ENCODE data around the gene SLC30A3. TPM values are rescaled to one million over a fixed set of nuclear protein-coding genes. Genes with fewer than 3 reads are reported as not detected.

The SLC30A3 gene
- total and polyA plus RNA-seq, 2 of the 13 experiments (the other 11 are each of a cell fraction or from before 2014, with no cell fraction given): 0.38 to 0.79 TPM

DNA sequence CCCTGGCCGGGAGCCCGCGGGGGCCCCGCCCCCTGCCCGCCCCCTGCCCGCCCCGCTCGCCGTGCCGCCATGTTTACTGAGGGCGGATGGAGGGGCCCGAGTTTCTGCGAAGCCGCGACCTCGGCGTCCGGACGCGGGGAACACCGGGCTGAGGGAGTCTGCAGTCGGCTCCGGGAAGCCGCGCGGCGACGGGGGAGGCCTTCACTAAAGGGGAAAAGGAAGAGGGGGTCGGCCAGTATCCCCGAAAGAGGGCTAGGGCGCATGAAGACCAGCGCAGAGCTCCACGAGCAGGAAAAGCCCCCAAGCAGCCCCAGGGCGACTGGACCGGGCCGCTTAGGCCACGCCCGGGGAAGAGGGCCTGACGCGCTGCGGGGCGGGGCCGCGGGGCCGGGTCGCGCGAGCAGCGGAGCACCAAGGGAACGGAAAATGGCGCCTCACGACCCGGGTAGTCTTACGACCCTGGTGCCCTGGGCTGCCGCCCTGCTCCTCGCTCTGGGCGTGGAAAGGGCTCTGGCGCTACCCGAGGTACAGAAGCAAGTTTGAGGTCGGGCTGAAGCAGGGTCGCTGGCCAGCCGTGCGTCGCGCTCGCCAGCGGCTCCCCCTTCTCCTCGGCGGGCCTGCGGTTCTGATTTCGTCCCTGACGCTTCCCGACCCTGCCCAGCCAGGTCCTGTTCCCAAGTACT is 50.8 kb downstream of the SLC30A3 start, which contains the start of the genes ATRAID and SLC5A6 (continued):
- peak; percentile 36 for TF ChIP-seq HNRNPH1 (optimal IDR thresholded peaks at IDR 0.05; ENCODE audit: low read depth, low read length)
- TF ChIP-seq HES4 (CRISPR knock-in tag; IDR thresholded peaks at IDR 0.05; ENCODE audit: borderline replicate concordance): peak; percentile 96
- no peak for TF ChIP-seq SP140L (CRISPR knock-in tag; IDR thresholded peaks at IDR 0.05; ENCODE audit: borderline replicate concordance)
- peak; percentile 77 for TF ChIP-seq NKX3-1 (CRISPR knock-in tag; IDR thresholded peaks at IDR 0.05)
- peak; percentile 63; the same call in 1 of the 3 replicates for TF ChIP-seq MXI1 (IDR thresholded peaks at IDR 0.05; ENCODE audit: borderline replicate concordance, low read depth, low read length)
- TF ChIP-seq ZNF652 (CRISPR knock-in tag; IDR thresholded peaks at IDR 0.05; ENCODE audit: borderline replicate concordance, low read depth): peak; percentile 21; the same call in 1 of the 2 replicates
- no peak for TF ChIP-seq TMF1 (CRISPR knock-in tag; IDR thresholded peaks at IDR 0.05; ENCODE audit: low read depth)
- TF ChIP-seq, protein P1, sequence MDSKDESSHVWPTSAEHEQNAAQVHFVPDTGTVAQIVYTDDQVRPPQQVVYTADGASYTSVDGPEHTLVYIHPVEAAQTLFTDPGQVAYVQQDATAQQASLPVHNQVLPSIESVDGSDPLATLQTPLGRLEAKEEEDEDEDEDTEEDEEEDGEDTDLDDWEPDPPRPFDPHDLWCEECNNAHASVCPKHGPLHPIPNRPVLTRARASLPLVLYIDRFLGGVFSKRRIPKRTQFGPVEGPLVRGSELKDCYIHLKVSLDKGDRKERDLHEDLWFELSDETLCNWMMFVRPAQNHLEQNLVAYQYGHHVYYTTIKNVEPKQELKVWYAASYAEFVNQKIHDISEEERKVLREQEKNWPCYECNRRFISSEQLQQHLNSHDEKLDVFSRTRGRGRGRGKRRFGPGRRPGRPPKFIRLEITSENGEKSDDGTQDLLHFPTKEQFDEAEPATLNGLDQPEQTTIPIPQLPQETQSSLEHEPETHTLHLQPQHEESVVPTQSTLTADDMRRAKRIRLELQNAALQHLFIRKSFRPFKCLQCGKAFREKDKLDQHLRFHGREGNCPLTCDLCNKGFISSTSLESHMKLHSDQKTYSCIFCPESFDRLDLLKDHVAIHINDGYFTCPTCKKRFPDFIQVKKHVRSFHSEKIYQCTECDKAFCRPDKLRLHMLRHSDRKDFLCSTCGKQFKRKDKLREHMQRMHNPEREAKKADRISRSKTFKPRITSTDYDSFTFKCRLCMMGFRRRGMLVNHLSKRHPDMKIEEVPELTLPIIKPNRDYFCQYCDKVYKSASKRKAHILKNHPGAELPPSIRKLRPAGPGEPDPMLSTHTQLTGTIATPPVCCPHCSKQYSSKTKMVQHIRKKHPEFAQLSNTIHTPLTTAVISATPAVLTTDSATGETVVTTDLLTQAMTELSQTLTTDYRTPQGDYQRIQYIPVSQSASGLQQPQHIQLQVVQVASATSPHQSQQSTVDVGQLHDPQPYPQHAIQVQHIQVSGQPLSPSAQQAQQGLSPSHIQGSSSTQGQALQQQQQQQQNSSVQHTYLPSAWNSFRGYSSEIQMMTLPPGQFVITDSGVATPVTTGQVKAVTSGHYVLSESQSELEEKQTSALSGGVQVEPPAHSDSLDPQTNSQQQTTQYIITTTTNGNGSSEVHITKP (CRISPR knock-in tag; IDR thresholded peaks at IDR 0.05; ENCODE audit: low read depth): peak; percentile 25; the same call in 1 of the 2 replicates
- TF ChIP-seq KLF16 (CRISPR knock-in tag; IDR thresholded peaks at IDR 0.05): peak in 1 of 2 experiments; percentile 87; a peak in 2 of 4 replicates
- no peak for TF ChIP-seq TEAD3 (CRISPR knock-in tag; optimal IDR thresholded peaks at IDR 0.05; ENCODE audit: borderline replicate concordance)
- no peak for TF ChIP-seq CHD4 (IDR thresholded peaks at IDR 0.05; ENCODE audit: borderline replicate concordance, low read length)
- peak; percentile 74; the same call in 1 of the 2 replicates for TF ChIP-seq ZNF703 (CRISPR knock-in tag; IDR thresholded peaks at IDR 0.05; ENCODE audit: borderline replicate concordance)
- peak; percentile 99 for TF ChIP-seq KMT2A (CRISPR knock-in tag; IDR thresholded peaks at IDR 0.05)
- TF ChIP-seq ELF1 (CRISPR knock-in tag; IDR thresholded peaks at IDR 0.05): peak; percentile 85
- no peak for TF ChIP-seq NR0B2 (CRISPR knock-in tag; IDR thresholded peaks at IDR 0.05)
- peak; percentile 90 for TF ChIP-seq ZNF431 (CRISPR knock-in tag; IDR thresholded peaks at IDR 0.05; ENCODE audit: borderline replicate concordance, low read depth)
- peak; percentile 47; the same call in 1 of the 2 replicates for TF ChIP-seq GTF2F1 (IDR thresholded peaks at IDR 0.05; ENCODE audit: low read length)
- TF ChIP-seq SMAD9 (CRISPR knock-in tag; IDR thresholded peaks at IDR 0.05): no peak
- no peak for TF ChIP-seq ZBTB8A (CRISPR knock-in tag; IDR thresholded peaks at IDR 0.05; ENCODE audit: borderline replicate concordance, low read depth)
- no peak for TF ChIP-seq ZNF530 (CRISPR knock-in tag; IDR thresholded peaks at IDR 0.05; ENCODE audit: low read depth)
- no peak for TF ChIP-seq CC2D1A (CRISPR knock-in tag; IDR thresholded peaks at IDR 0.05)
- TF ChIP-seq ZNF383 (CRISPR knock-in tag; IDR thresholded peaks at IDR 0.05; ENCODE audit: borderline replicate concordance): no peak; the same call in 1 of the 2 replicates
- TF ChIP-seq, protein P2, sequence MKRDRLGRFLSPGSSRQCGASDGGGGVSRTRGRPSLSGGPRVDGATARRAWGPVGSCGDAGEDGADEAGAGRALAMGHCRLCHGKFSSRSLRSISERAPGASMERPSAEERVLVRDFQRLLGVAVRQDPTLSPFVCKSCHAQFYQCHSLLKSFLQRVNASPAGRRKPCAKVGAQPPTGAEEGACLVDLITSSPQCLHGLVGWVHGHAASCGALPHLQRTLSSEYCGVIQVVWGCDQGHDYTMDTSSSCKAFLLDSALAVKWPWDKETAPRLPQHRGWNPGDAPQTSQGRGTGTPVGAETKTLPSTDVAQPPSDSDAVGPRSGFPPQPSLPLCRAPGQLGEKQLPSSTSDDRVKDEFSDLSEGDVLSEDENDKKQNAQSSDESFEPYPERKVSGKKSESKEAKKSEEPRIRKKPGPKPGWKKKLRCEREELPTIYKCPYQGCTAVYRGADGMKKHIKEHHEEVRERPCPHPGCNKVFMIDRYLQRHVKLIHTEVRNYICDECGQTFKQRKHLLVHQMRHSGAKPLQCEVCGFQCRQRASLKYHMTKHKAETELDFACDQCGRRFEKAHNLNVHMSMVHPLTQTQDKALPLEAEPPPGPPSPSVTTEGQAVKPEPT (CRISPR knock-in tag; IDR thresholded peaks at IDR 0.05; ENCODE audit: low read depth): peak; percentile 26; the same call in 1 of the 2 replicates
- 0 out of 2 replicates have a peak, but pooled peaks have one; percentile 48 for TF ChIP-seq ZNF160 (CRISPR knock-in tag; IDR thresholded peaks at IDR 0.05)
- TF ChIP-seq ZNF562 (CRISPR knock-in tag; IDR thresholded peaks at IDR 0.05; ENCODE audit: borderline replicate concordance): no peak
